H54 (cell line): Measurements from ENCODE around the gene PLAGL2.
"Not testable (repeated sequence)": the region's sequence is repeated elsewhere in the genome, so short reads cannot be mapped to it uniquely, and the experiment has no call there.

ENCODE experiments used
- DNase-seq: peaks from one replicate; pipeline ENCODE4 v3.0.0; 2011; ENCODE audit warnings: low spot score, mixed read lengths; ENCODE audit not compliant: insufficient read length
- FAIRE-seq: peaks from 3 replicates; lab custom pipeline; 2011; peaks lifted over from hg19 to GRCh38; lab: Jason Lieb, UNC
- POLR2A ChIP-seq: IDR thresholded peaks from 2 replicates; pipeline ENCODE4 v1.6.1; 2011; ENCODE audit warnings: low read depth, mild to moderate bottlenecking, low read length

Gene PLAGL2

GRCh38 chr20:32204205-32205109, 3.1 kb downstream of the PLAGL2 start:
- TF ChIP-seq POLR2A = no peak
- FAIRE-seq (no peak), DNase-seq (no peak)

DNA sequence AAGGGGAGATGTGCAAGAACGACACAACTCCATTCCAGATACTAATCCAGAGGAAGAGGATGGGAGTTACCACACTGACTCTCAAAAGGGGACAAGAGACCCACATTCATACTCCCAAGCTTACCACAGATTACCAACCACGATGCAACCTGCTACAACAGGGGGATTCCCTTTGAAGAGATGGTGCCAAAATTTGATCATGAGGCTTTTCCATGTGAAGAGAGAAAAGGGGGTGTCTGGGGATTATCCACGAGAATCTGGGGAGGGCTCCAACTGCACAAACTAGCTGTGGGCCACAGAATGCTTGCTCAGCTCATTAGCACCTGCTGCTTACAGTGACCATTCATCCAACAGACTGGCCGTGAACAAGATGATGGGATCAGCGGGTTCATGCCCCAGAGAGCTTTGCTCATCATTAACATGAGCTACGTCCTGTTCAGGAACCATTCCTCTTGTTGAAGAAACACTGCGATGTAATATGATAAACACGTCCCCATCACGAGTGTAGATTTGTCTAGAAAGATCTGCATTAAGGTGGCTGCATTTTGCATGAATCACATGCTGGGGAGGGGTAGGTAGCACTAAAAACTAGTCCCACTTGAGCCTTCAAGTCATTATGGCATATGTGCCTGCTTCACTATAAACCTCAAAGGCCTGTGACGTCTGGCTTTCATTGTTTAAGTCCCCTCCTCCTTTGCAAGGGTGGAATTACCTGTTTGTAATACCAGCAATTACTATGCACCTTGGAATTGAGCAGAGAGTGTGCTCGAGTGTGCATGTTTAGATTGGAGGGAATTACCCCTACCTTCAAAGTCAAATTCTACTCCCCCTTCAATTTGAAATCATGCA, 4.0 kb downstream of the PLAGL2 start:
- FAIRE-seq (no peak), DNase-seq (no peak)
- TF ChIP-seq POLR2A = no peak

DNA sequence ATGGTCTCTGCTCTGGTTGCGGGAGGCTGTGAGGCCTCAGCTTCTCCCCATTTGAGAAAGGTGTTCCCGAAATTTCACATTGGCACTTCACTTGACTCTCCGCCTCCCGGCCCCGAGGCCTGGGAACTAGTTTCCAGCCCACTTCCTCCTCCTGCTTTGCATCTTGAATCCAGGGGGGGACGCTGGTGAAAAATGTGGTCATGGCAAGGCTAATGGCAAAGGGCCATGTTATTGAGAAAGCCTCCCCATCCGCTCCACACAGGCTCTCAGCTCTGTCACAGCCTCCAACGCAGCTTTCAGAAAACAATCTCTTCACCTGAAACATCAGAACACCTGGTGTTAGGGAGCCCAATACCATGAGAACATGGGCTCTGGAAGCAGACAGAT, 5.6 kb downstream of the PLAGL2 start:
- FAIRE-seq = no peak
- DNase-seq = no peak

GRCh38 chr20:32201296-32201976, 6.1 kb downstream of the PLAGL2 start:
- DNase-seq (peak; percentile 80), FAIRE-seq (no peak)
- TF ChIP-seq POLR2A = no peak

More for the DNA sequence above, 5.6 kb downstream of the PLAGL2 start:
- TF ChIP-seq POLR2A = no peak

GRCh38 chr20:32199006-32199405, 8.5 kb downstream of the PLAGL2 start:
- no peak for FAIRE-seq
- no peak for TF ChIP-seq POLR2A
- no peak for DNase-seq

DNA sequence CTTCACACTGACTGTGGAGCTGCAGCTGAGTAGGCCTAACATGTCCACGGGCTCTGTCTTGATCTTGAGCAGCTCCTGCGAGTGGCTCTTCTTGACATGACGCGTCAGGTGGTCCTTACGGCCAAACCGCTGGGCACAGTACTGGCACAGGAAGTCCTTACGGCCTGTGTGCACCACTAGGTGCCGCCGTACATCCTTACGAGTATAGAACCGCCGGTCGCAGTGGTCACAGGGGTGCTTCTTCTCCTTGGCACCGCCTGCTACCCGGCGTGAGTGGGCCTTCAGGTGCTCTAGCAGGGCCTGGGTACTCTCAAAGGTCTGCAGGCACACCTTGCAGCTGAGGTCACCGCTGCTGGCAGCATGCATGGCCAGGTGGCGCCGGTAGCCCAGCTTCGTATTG, 10.4 kb downstream of the PLAGL2 start:
- DNase-seq, FAIRE-seq: not testable (repeated sequence)

DNA sequence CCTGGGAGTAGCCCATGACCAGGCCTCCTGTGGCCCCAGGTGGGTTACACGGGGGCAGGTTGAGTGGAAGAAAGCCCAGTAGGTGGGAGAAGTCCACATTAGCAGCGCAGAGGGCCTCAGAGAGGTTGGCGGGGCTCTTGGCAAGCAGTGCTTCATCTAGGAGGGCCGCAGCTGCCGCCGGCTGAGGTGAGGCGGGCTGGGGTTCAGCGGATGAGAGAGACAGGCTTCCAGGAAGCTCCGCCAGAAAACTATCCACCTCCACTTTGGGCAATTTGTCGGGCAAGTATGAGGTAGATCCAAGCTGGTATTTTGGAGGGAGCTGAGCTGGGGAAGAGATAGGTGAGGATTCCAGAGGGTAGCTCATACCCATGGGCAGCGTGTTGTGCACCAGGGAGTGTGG, 10.9 kb downstream of the PLAGL2 start:
- DNase-seq, FAIRE-seq: not testable (repeated sequence)

- no peak for FAIRE-seq
- no peak for TF ChIP-seq POLR2A
- DNase-seq = no peak
Observed at GRCh38 chr20:32195581-32195980, 12.0 kb downstream of the PLAGL2 start.

GRCh38 chr20:32193996-32194395, 13.5 kb downstream of the PLAGL2 start:
- no peak for FAIRE-seq
- no peak for TF ChIP-seq POLR2A
- DNase-seq = no peak

DNA sequence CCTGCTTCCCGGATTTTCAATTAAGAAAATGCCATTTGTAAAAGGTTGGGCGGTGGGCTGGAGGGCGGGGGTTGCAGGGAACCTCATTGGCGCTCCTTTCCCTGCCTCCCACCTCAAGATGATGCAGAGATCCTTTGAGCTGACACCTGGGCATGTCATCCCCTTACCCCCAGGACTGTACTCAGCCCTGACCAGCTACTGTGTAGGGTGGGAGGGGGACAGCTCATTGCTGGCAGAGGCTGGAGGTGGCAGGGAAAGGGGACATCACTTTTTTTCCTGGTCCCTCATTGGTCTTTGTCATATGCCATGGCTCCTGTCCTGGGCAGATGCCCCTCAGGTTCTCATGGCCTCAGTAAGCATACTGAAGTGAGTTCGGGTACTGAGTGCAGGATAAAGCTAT, 14.2 kb downstream of the PLAGL2 start:
- DNase-seq, FAIRE-seq: not testable (repeated sequence)

DNA sequence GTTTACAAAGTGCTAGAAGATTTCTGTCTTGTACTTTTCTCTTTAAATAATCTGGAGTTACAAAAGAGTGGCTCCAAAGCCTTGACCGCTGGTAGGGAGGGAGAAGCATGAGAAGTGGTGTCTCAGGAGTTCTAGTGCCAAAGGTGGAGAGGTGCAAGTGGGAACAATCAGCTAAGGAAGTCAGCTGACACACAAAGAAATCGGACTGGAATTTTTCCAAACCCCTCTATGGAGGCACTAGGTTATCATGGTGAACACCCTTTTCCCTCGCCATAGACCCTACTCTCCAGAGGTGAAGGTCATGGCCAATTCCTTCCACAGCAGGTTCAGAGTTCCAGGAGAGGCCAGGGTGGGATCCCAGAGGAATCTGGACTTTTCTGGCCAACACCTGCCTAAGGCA, 14.8 kb downstream of the PLAGL2 start:
- no peak for DNase-seq
- no peak for TF ChIP-seq POLR2A
- no peak for FAIRE-seq

DNA sequence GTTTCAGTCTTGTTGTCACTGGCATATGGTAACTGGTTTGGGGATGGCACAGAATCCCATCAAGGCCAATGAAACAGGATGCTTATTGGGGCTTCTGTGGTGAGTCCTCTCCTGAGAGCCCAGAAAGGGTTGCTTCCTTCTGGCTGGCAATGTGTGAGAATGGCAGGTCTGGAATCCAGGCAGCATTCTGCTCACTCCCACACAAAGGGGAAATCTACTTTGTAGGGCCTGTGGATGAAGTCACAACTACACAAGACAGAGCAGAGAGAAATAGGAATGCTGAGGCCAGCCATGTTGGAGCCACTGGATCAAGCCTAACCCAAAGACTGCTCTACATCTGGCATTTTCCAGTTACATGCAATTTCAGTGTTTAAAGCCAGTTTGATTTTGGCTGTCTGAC, 15.7 kb downstream of the PLAGL2 start:
- no peak for FAIRE-seq

DNA sequence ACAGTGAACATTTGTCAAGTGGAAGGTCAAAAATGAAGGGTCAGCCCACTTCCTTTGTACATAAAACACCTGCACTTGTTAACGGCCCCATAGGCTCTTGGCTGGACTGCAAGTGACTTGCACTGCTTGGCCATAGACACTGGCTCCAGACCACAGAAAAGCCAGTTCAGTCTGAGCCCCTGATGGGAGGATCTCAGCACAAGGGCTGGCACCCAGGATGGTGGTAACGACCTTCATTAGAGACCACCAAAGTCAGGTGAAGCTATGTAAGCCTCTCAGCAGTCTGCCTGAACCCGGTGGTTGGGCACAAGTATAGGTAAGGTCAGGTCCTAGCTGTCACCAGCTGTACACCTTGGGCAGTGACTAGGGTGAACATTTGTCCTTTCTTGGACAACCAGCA, 16.1 kb downstream of the PLAGL2 start:
- no peak for FAIRE-seq
- TF ChIP-seq POLR2A = no peak
- DNase-seq = no peak

More for the DNA sequence above, 15.7 kb downstream of the PLAGL2 start:
- no peak for TF ChIP-seq POLR2A
- DNase-seq = no peak
